OCI-M2 (cell line): ENCODE measurements around the gene TBL1X.

Experiments used
- DNase-seq: peaks from one replicate; lab custom pipeline; 2025; ENCODE audit not compliant: unreplicated experiment; lab: John Stamatoyannopoulos, UW

Gene TBL1X

DNA sequence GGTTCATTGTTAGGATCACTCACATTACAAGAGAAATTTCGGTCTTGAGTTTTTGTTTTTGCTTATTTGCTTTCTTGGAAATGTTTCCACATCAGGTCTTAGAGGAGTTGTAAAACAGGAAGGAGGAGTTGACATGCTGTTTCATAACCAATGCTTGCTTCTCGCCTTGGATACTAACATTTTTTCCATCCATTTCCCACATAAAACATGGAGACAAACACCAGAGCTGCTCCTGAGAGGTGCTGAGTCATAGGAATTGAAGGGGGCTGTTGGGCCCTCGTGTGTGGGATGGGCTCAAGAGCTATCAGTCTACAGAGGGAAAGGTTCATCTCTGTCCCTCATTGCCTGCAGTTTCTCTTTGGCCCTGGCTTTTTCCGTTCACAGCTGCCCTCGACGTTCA, 29.9 kb downstream of the TBL1X start:
- no peak for DNase-seq

DNA sequence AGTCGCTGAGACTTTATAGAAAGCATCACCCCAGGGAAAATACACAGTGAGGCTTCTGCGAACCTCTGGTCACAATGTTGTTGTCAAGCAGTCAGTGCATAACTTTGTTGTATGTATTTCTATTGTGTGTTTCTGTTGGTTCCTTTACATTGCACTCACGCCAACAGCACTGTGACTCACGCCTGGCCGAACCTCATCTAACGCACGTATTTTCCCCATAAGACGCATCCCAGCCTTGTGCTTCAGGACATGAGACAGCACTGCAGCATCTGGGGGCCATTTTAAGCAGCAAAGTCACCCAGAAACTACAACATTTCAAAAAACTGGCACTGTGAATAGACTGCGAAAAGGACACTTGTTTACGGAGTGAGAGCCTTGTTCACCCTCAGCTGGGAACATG, 30.6 kb downstream of the TBL1X start:
- no peak for DNase-seq

GRCh38 chrX:9498236-9498635, 33.4 kb downstream of the TBL1X start:
- DNase-seq = no peak

- DNase-seq = no peak
Observed at GRCh38 chrX:9500584-9500983, 35.7 kb downstream of the TBL1X start.

GRCh38 chrX:9501362-9501761, 36.5 kb downstream of the TBL1X start:
- no peak for DNase-seq

DNA sequence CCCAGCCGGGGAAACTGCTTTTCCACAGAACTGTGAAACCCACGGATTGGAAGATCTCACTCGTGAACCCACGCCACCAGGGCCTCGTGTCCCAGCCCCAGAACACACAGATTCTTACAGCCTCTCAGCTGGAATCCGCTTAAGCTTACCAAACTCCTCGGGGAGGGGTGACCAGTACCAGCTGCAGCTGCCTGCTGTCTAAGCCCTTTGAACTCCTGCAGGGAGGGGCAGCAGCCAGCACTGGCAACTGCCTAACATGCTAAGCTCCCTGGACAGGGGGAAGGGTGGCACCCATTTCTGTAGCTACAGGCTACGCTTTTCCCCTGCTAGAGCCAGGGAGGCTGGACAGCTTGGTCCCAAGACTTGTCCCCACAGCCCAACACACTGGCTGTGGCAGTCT, 38.4 kb downstream of the TBL1X start:
- DNase-seq = no peak

DNA sequence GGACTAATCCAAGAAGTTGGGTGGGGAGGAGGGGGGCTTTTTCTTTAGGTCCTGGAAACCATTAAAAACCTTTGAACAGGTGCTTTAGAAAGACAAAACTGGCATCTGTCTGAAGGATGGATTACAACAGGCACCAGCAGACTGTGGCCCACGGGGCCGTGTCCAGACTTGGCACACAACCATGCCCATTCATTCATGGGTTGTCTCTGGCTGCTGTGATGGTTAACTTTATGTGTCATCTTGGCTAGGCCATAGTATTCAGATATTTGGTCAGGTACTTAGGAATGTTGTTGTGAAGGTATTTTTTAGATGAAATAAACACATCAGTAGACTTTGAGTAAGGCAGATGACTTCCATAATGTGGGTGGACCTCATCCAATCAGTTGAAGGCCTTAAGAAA, 45.5 kb downstream of the TBL1X start:
- DNase-seq = no peak

GRCh38 chrX:9510980-9511379, 46.1 kb downstream of the TBL1X start:
- no peak for DNase-seq

GRCh38 chrX:9515489-9515888, 50.6 kb downstream of the TBL1X start:
- no peak for DNase-seq

GRCh38 chrX:9515973-9516538, 51.2 kb downstream of the TBL1X start:
- peak; percentile 45 for DNase-seq

DNA sequence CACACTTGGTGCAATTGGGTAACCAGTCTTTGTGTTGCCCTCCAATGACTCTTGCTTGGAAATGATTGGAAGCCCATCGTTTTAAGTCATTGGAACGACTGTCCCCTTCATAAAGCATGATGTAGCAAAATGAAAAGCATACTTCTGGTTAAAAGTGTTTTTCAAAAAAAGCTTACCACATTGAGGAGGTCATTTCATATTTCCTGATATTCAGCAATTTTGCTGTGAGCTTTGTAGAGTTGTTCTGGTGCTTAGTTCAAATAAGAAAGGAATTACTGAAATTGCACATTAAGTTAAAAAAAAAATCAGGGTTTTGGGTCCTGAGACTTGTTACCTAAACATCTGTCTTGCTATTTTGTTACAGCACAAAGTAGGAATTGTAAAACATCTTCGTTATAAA, 51.8 kb downstream of the TBL1X start:
- no peak for DNase-seq

GRCh38 chrX:9518051-9518450, 53.2 kb downstream of the TBL1X start:
- DNase-seq = no peak

DNA sequence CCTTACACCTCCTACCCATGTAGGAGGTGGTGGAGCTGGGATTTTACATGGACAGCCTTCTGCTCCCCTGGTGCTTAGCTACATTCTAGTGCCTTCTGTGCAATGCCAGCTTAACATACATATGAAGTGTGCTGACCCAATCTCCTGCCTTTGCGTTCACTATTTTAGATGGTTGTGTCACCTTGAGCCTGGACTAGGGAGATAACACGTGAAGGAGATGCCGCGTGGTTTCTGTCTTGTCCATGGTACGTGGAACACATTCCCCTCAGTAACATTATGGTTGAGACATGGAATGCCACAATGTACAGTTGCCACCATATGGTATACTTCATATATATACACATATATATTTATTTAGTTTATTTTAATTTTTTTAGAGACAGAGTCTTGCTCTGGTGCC, 54.0 kb downstream of the TBL1X start:
- DNase-seq = no peak

DNA sequence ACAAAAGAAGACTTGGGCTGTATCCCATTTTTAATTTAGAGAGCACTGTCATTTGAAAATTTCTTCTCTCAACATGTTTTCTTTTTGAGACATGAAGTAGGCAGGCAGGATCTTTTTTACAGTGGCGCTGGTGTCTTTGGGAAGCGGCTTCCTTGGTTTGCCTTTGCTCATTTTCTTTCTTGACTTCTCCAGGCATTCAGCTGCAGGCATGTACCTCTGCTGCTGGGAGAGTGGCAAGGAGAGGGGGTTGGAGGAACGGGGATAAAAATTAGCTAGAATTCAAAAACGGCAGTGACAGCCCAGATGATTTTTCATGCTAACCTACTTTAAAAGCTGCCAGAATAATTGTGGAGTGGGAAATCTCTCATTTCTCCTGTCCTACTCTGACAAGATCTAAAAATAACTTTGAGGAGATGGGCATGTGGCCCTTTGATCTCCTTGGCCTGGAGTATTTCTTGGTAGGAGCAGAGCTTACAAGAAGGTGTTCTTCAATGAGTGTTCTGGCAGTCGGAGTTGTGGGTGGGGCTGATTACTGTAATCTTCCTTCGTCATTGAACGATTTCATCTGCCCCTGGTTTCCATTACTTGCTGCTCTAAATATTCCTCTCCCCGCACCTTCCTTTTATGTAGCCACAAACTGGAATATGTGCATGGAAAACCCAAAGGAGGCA, 54.8 kb downstream of the TBL1X start:
- no peak for DNase-seq

- no peak for DNase-seq
Observed at GRCh38 chrX:9520217-9520590, 55.3 kb downstream of the TBL1X start.

- DNase-seq = no peak
Observed at GRCh38 chrX:9522378-9523155, 57.7 kb downstream of the TBL1X start.

DNA sequence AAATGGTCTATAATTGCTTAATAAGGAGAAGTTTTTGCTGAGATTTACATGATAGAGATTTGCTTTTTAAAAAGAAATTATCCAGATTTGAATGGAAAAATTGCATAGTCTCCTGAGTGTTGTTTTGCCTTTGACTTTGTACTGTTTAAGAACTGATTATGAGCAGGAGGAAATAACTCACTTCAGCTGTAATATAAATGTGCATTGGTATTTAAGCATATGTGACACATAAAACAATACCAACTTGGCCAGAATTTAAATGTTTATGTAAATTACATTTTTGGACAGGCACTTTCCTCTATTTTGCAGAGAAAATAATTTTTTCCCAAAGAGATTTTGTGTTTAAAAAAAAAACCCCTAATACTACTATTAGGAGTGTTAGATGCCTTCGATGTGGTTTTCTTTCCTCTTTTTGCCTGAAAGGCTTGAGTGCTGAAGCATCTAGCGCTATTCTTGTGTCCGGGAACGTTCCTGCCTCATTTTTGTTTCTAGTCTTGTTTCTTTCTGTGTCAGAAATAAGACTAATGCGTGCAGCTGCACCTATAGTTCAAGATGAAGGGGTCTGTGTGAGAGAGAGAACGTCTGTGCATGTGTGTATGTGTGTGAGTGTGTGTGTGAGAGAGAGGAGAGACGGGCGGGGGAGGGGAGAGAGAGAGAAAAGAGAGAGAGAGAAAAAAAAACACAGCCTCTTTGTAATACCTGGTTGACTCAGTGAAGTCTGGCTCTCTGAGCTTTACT, 60.8 kb downstream of the TBL1X start:
- DNase-seq = no peak

DNA sequence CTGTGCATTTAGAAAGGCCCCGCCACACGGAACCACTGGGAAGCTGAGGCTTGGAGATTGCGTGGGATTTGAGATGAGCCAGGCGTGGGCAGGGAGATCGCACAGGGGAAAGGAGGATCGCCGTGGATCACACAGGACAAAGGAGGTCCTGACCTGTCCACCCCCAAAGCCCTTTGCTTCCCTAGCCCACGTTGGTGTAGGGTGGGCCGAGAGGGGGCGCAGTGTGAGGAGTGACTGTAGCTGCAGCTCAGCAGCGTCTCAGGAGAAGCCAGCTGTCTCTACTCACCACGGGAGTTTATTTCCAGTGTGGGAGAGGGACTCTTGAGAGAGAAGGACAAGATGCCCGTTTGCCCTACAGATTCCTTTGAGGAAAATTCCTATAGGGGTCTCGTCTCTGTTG, 62.1 kb downstream of the TBL1X start:
- no peak for DNase-seq

GRCh38 chrX:9528498-9528897, 63.6 kb downstream of the TBL1X start:
- DNase-seq = no peak

GRCh38 chrX:9529223-9529622, 64.4 kb downstream of the TBL1X start:
- no peak for DNase-seq

GRCh38 chrX:9530848-9531274, 66.0 kb downstream of the TBL1X start:
- peak; percentile 2 for DNase-seq

DNA sequence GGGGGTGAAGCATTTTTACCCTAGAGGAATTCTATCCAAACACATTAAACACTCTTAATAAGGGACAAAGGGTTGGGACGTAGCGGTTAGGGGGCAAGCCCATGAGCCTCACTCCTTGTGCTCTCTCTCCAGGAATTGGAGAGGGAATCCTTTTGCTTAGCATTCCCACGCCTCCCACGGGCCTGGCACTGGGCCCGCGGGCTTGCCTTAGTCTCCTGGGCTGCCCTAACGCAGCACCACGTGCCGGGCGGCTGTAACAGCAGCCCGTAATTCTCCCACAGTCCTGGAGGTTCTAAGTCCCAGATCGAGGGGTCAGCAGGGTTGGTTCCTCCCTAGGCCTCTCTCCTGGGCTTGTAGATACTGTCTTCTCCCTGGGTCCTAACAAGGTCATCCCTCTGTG, 67.5 kb downstream of the TBL1X start:
- DNase-seq = no peak
